HG02973 (cell line): ENCODE data around the gene DRAXIN.

Experiments
- ATAC-seq: cut with Tn5 transposase; IDR thresholded peaks from one replicate; pipeline ENCODE4 v1.9.1; 2021; ENCODE audit warnings: moderate library complexity; ENCODE audit not compliant: unreplicated experiment

Gene DRAXIN

DNA sequence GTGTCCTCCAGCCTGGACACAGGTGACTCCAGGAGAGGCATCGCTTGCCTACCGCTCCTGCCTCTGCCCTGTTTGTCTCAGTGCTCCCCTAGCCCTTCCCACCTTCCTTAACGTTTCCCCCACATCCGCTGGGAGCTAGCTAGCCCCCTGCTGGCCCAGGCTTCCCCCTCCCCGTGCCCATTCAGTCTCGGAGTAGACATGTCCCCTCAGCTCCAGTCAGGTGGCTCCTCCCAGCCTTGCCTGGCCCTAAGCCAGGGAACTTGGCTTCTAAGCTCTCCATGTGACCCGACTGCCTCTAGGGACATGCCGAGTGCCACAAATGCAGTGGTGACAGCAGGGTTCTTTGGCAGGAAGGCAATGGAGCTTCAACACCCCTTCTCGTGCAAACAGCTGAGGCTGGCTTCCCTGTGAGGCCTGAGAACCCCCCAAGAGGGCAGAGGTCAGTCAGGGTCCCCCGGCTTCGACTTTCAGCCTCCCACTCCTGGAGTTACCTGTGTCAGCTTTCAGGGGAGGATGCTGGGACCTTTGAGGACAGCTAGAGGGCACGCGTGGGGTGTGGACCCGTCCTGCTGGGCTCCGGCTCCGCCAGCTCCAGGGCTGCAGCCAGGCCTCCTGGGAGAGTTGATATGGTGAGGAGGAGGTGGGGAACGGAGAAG is 16.2 kb downstream of the DRAXIN start:
- no peak for ATAC-seq

DNA sequence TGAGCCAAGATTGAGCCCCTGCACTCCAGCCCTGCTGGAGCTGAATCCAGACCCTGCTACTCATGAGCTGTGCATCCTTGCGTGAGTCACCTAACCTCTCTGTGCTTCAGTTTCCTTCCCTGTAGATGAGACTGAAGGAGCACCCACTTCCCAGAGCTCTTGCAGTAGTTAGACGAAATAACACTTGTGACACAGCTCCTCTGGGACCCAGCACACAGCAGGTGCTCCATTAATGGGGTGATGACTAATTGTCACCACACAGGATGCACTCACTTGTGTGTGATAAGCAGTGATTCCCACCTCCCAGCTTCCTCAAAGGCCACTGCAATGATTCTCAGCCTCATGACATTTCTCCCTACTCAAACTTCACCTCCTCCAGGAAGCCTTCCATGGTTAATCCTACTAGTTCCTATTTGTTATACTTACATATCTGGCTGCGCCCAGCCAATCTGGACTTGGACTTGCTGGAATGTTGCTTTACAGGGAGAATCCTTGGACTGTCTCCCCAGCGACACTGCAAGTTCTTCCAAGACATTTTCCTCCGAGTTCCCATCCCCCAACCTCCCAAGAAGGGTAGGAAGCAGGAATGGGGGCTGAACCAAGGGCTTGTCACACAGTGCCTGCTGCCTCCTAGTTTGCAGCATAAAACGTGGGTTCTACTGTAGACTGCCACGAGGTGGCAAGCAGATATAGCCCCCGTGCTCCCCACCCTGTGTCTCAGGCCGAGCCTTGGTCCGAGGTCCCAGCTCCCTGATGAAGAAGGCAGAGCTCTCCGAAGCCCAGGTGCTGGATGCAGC is 17.2 kb downstream of the DRAXIN start:
- no peak for ATAC-seq

DNA sequence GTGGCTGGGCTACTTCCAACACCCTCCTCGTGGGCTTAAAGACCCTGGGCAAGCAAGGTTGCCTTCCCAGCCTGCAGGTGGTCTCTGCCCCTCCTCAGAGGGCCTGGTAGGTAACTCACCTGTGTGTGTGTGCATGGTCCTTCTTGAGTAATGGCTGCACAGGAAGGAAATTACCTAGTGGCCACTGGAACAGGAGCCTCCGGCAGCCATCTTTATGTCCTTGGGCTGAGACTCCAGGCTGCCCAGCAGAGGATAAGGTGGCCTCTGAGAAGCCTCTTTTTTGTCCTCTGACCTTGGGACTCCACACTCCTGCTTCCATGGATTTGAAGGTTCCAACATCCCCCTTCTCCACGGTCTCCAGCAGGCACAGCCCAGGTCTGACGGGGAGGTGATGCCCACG is 20.0 kb downstream of the DRAXIN start:
- no peak for ATAC-seq

DNA sequence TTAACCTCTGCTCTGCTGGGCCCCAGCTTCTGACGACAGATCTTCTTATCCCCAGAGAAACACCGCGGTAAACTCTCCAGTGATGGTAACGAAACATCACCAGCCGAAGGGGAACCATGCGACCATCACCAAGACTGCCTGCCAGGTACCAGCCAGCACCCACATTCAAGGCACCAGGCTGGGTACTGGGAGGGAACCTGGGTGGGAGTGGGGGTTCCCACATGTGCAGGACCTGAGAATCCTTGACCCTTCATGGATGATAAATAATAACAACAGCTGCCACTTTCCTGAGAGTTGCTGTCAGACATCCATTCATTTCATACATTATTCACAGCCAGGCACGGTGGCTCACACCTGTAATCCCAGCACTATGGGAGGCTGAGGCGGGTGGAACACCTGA is 20.8 kb downstream of the DRAXIN start:
- ATAC-seq: no peak

DNA sequence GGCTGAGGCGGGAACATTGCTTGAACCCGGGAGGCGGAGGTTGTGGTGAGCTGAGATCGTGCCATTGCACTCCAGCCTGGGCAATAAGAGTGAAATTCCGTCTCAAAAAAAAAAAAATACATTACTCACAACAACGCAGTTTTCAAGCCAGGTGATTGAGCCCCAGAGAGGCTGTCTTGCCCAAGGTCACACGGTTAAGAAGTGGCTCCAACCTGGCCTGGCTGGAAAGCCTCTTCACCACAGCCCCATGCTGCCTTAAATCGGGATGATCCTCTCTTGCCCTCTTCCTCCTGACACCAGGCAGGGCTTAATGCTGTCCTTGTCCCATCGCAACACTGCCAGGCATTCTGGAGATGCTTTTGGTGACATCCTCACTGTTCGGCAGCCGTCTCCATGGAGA is 21.6 kb downstream of the DRAXIN start:
- no peak for ATAC-seq

DNA sequence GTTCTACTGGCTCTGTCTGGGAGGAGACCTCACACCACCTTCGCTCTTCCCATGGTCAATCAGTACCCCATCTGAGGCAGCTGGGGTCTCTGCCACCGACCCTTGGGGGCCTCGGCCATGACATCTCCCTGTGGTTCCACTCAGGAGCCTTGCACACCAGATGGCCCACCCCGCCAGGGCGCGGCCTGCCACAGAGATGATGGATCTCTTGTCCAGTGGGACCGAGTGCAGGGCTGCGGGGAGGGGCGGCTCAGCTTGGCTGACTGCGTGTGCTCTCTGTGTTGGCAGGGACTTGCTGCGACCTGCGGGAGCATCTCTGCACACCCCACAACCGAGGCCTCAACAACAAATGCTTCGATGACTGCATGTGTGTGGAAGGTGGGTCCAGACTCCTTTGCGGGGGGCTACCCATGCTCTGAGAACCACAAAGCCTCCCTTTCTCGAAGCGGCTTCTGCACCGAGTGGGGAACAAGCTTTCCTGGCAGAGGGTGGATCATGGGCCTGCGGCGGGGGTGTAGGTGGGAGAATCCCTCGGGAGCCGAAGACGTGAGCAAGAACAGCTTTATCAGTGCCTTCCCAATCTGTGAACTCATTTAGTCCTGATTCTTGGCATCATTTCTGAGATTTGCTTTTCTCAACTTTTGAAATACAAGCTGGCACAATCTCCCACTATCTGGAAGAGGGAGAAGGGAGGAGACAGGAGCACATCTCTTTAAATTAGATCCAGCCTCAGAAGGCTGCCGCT is 23.5 kb downstream of the DRAXIN start:
- no peak for ATAC-seq

DNA sequence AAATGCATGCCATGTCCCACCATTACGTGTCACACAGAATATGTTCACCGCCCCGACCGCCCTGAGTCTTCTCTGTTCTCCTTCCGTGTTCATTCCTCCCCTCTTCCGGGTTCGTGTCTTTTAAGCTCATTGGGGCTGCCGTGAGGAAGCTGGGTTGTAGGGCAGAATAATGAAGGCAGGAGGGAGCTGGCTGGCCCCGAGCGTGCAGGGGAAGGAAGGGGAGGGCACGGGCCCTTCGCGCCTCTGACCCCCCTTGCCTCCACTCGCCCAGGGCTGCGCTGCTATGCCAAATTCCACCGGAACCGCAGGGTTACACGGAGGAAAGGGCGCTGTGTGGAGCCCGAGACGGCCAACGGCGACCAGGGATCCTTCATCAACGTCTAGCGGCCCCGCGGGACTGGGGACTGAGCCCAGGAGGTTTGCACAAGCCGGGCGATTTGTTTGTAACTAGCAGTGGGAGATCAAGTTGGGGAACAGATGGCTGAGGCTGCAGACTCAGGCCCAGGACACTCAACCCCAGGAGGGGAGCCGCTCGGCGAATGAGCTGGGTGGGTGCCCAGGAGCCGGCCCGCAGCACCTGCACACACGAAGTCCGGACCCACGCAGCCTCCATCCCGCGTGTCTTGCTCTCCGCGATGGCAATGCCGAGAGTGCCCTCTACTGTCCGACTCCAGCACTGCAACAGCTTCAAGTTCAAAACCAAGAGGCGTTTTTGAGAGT is 28.0 kb downstream of the DRAXIN start:
- ATAC-seq: no peak

DNA sequence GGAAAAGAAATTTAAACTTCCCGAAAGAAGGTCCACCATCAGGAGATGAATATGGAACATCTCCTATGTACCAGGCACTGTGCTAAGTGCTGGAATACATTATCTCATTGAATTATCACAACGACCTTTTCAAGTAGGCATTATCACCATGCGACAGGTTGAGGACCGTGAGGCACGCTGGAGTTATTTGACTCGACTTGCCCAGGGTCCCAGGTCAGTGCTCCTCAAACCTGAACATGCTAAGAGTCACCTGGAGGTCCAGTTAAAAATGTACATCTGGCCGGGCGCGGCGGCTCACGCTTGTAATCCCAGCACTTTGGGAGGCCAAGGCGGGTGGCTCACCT is 28.5 kb downstream of the DRAXIN start:
- ATAC-seq: no peak

DNA sequence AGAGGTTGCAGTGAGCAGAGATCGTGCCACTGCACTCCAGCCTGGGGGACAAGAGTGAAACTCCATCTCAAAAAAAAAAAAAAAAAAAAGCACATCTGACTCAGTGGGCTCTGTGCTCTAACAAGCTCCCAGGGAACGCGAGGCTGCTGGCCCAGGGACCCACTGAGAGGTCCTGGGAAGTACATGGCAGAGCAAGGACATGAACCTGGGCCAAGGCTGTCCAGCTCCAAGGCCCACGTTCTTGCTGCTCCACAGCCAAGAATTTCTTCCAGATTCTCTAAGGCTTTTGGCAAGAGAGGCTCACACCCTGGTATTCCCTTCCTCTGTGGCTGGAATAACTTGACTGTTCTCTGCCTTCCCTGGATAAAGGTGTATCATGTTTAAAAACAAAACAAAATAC is 29.0 kb downstream of the DRAXIN start:
- no peak for ATAC-seq

DNA sequence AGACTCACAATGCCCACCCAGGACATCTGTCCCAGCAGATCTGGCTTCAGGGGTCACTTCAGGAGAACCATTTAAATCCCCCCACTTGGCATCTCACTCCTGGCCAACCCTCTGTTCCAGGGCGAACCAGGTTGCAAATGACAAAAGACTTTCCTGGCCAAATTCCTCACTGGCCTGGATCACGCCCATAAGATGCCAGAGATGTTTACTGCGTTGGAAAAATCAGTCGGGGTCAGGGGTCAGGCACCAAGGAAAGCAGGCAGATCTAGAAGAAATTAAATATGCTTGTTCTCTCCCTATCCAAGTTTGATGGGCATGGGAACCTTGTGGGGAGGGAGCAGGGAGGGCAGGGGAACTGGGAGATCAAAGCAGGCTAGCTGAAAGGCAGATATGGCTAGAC is 29.8 kb downstream of the DRAXIN start:
- ATAC-seq: no peak

DNA sequence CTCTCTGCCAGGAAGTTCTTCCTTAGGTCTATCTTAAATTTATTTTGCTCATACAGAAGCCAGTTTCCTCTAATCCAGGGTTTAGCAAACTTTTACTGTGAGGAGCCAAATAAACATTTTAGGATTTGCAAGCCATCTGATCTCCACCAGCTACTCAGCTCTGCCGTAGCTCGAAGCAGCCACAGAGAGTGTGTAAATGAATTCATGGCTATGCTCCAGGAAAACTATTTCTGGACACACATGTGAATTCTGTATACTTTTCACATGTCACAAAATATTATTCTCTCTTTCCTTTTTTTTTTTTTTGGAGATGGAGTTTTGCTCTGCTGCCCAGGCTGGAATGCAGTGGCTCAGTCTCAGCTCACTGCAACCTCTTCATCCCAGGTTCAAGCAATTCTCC is 31.0 kb downstream of the DRAXIN start:
- no peak for ATAC-seq

DNA sequence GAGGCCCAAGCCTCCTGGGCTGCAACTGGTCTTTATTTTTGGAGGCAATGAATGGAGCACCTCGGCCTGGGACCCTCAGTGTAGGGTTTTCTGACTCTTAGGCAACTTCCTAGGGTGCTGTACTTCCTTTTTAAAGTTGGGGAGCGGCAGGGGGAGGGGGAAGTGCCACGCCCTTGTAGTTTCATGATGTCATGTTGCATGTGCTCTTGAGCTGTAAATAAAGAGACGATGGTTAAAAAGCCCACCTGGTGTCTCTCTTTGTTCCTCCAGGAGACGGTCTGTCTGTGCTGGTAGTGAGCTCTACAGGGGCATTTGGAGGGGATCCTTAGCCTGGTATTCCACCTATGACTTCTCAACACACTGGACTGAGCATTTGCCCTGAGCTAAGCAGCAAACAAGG is 34.1 kb downstream of the DRAXIN start:
- no peak for ATAC-seq

DNA sequence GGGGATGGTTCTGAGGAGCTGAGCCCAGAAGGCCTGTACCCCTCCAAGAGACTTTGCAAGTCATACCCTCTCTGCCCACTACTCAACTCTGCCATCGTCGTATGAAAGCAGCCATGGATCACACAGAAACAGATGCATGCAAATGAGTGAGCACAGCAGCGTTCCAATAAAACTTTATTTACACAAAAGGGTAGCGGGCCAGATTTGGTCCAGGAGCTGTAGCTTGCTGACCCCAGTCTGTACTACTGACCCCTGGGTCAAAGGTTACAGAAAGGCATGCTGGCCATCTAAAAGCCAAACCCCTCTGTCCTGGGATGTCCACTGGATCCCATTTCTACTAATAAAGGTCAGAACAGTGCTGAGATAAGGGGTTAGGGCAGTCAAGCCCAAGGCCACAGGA is 35.6 kb downstream of the DRAXIN start:
- no peak for ATAC-seq

DNA sequence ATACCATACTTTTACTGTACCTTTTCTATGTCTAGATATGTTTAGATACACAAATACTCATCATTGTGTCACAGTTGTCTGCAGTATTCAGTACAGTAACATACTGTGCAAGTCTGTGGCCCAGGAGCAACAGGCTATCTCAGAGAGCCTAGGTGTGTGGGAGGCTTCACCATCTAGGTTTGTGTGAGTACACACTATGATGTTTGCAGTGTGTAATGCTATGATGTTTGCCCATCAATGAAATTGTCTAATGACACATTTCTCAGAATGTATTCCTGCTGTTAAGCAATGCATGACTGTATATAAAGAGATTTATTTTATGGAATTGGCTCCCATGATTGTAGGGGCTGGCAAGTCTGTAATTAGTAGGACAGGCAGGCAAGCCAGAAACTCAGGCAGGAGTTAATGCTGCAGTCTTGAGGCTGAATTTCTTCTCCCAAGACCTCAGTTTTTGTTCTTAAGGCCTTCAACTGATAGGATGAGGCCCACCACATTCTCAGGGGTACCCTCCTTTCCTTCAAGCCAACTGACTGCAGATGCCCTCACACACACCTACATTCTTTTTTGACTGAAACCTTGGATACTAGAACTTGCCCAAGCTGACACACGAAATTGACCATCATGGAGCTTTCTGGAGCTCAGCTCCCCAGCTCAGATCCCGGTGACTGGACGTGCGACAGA is 36.8 kb downstream of the DRAXIN start:
- no peak for ATAC-seq

DNA sequence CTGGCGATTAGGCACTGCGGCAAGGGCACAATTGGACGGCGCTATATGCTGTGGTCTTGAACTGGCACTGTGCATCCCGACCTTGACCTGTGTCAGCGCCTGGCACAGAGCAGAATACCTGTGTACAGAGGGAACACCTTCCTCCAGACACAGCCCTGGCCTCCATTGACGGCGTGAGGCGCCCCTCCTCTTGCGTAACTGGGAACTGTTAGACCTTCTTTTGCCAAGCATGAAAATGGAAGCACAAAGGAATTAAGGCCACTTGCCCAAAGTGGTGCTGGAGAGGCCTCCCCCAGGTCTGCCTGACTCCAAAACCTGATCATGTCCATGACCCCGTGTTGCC is 37.6 kb downstream of the DRAXIN start:
- no peak for ATAC-seq

DNA sequence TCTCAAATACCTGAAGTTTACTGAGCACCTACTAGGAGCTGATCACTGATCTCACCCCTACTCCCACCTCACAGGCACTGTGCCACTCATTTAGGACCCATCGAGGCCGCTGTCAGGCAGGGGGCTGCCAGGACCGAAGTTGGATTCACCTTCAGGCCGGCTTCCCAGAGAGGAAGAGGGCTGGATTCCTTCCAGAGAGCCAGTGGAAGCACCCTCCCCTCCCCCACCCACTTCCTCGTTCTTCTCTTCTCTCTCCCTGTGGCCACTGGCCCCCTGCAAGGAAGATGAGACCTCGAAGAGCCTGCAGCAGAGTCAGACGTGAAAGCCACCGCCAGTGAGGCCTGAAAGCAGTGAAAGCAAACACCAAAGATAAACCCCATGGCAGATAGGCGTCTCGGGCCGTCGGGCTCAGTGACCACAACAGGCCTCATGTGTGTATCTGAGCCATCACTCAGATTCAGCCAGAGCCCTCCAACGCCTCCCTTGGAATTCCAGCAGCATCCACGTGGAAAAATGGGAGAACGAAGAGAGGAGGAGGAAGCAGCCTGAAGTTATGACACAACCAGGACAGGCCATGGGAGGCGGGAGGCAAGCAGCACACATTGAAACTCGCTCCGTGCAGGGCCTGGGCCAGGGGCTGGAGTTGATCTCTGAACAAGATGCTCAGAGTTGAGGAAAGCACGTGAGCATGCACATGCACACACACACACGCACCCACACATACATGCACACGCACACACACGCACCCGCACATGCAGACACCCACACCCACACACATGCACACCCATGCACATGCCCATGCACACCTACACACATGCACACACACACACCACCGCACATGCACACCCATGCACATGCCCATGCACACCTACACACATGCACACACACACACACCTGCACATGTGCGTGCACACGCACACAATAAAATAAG is 38.3 kb downstream of the DRAXIN start:
- no peak for ATAC-seq

DNA sequence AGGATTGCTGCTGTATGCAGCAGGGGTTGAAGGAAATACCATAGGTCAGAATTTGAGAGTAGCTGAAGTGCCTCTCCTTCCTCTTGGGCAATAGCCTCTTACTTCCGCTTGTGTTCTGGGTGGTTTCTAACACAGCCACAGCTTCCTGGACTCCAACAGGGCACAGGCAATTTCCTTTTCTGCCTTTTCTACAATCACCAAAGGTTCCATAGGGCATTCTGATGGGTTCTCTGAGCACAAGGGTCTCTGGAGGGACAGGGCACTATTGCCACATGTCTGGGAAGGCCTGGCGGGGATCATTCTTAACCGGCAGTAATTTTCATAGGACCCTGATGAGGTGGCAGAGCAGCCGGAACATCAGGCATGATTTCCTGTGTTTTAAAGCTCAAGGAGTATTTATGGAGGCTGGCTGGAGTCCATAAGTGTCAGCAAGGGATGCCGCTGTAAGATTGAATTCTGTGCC is 39.0 kb downstream of the DRAXIN start:
- no peak for ATAC-seq

DNA sequence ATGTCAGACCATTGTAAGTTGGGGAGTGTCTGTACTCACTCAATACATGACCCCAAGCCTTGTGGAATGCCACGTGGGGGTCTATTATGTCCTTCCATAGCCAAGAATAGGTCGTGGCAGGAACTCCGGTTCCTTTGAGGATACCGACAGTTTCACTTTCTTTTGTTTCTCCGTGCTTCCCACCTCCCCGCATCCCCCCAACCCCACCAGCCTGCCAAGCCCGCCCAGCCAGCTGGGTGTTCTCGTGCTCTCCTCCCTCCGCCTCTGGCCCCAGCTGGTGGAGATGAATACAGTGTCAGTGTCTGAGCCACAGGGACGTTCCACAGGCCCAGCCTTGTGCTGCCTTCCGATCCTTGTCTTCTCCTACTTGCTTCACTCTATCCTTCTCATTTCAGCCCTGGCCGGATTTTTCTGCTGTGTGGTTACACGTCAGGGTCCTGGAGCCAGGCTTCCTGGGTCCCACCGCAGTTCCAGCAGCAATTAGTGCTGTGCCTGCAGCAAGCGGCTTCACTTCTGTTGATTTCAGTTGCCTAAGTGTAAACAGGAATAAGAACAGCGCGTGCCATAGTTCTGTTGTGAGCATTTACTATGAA is 40.3 kb downstream of the DRAXIN start:
- no peak for ATAC-seq

DNA sequence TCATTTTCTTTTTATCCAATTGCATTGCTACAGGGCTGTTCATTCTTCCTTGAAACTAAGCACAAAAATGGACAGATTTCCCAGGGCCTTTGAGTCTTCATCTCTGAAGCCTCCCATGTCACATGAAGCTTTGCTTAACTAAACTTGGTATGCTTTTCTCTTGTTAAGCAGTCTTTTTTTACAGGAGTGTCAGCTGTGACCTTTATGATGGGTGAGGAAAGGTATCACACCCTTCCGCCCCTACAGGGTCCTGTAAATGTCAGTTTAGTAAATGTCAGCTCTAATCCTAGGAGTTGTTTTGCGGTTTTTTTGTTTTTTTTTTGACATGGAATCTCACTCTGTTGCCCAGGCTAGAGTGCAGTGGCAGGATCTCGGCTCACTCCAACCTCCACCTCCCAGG is 41.8 kb downstream of the DRAXIN start:
- no peak for ATAC-seq

DNA sequence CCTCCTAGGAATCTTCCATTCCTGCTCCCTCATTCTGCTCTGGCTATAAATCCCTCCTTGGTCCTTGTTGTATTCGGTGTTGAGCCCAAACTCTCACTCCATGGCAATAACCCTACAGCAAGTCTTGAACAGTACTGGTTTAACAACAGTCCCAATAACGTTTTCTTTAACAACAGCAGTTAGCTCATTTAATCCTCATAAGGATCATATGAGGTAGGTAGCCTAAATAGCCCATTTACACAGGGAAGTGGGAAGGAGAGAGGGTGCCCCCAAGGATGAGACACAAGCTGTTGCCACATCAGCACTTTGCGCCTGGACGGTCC is 44.0 kb downstream of the DRAXIN start:
- no peak for ATAC-seq
